T-helper 17 cell (primary cell): ENCODE measurements around the gene GPRC5C. TPM values are rescaled to one million over a fixed set of nuclear protein-coding genes. Genes with fewer than 3 reads are reported as not detected.

Experiments used
- ATAC-seq: fragments of 150-1000 bp; cut with Tn5 transposase; 2 replicates; pipeline ENCODE4 v1.10.0; 2021; ENCODE audit warnings: mild to moderate bottlenecking, moderate library complexity
- DNase-seq, 3 donors: peaks; one replicate each; pipeline versions ENCODE4 v3.0.0 to v3.0.0-alpha.2; 2020 to 2021
- H3K9me3 ChIP-seq: one replicate; pipeline ENCODE4 v1.7.0; 2013; ENCODE audit warnings: low read length, mild to moderate bottlenecking; ENCODE audit not compliant: control insufficient read depth, poor library complexity, severe bottlenecking
- H3K27ac Mint-ChIP-seq: one replicate; pipeline ENCODE4 v1.8.0; 2022; ENCODE audit warnings: mild to moderate bottlenecking, moderate library complexity, mixed read lengths
- H3K27me3 Mint-ChIP-seq: one replicate; pipeline ENCODE4 v1.8.0; 2022; ENCODE audit warnings: mixed read lengths
- H3K36me3 Mint-ChIP-seq: one replicate; pipeline ENCODE4 v1.8.0; 2022; ENCODE audit warnings: low read depth, mixed read lengths
- H3K4me1 Mint-ChIP-seq: one replicate; pipeline ENCODE4 v1.8.0; 2022; ENCODE audit warnings: mild to moderate bottlenecking, mixed read lengths
- H3K4me3 Mint-ChIP-seq: one replicate; pipeline ENCODE4 v1.8.0; 2022; ENCODE audit warnings: mild to moderate bottlenecking, moderate library complexity, mixed read lengths
- total RNA-seq, 4 donors: library from RNA in 2 of 4; stranded (reverse) in 2 of 4; gene quantifications; one replicate each; pipeline ENCODE4 v1.2.3 and lab custom pipeline; 2022 to 2026

The GPRC5C gene
- total RNA-seq, 2 donors from 2014 or later, result 0.18 TPM; not detected in 1

- Mint-ChIP-seq H3K4me3 (peak overlapping the region; percentile 31), H3K27ac (peak overlapping the region; percentile 39), H3K36me3 (no peaks in the 10 kb centered on the region), H3K4me1 (peaks cover 15% of the 10 kb centered on the region), H3K27me3 (peaks cover 6% of the 10 kb centered on the region)
- ATAC-seq (peak; percentile 29), DNase-seq (peak in 1 of 3 donors; percentile 45)
- H3K9me3 ChIP-seq, result no peaks in the 10 kb centered on the region
Observed at GRCh38 chr17:74454197-74455024, 22.5 kb downstream of the GPRC5C start.

GRCh38 chr17:74455025-74455545 is 23.2 kb downstream of the GPRC5C start:
- Mint-ChIP-seq H3K4me3 (no peak overlapping the region), H3K27me3 (peaks cover 6% of the 10 kb centered on the region), H3K27ac (peak overlapping the region; percentile 39), H3K36me3 (no peaks in the 10 kb centered on the region), H3K4me1 (peaks cover 17% of the 10 kb centered on the region)
- DNase-seq (no peak), ATAC-seq (no peak)
- H3K9me3 ChIP-seq, result no peaks in the 10 kb centered on the region

- ATAC-seq (no peak), DNase-seq (no peak)
- Mint-ChIP-seq H3K27me3 (peaks cover 4% of the 10 kb centered on the region), H3K36me3 (no peaks in the 10 kb centered on the region), H3K27ac (no peak overlapping the region), H3K4me3 (peak overlapping the region; percentile 39), H3K4me1 (peaks cover 20% of the 10 kb centered on the region)
- H3K9me3 ChIP-seq, result no peaks in the 10 kb centered on the region
Observed at GRCh38 chr17:74455821-74456220, 23.9 kb downstream of the GPRC5C start.

GRCh38 chr17:74457146-74457819 is 25.4 kb downstream of the GPRC5C start:
- Mint-ChIP-seq H3K27ac (no peak overlapping the region), H3K27me3 (no peaks in the 10 kb centered on the region), H3K36me3 (no peaks in the 10 kb centered on the region), H3K4me1 (peaks cover 24% of the 10 kb centered on the region), H3K4me3 (no peak overlapping the region)
- no peaks in the 10 kb centered on the region for H3K9me3 ChIP-seq
- peak; percentile 65 for ATAC-seq
- DNase-seq, result peak; percentile 52 to 67 (median 62)

GRCh38 chr17:74457820-74458166 is 25.9 kb downstream of the GPRC5C start:
- ATAC-seq, result no peak
- H3K4me1 Mint-ChIP-seq, result peaks cover 27% of the 10 kb centered on the region
- no peak for DNase-seq
- no peak overlapping the region for H3K27ac Mint-ChIP-seq
- no peak overlapping the region for H3K4me3 Mint-ChIP-seq
- no peaks in the 10 kb centered on the region for H3K27me3 Mint-ChIP-seq
- H3K9me3 ChIP-seq, result no peaks in the 10 kb centered on the region
- no peaks in the 10 kb centered on the region for H3K36me3 Mint-ChIP-seq

- no peaks in the 10 kb centered on the region for H3K9me3 ChIP-seq
- H3K4me1 Mint-ChIP-seq, result peaks cover 35% of the 10 kb centered on the region
- ATAC-seq (no peak), DNase-seq (no peak)
- no peaks in the 10 kb centered on the region for H3K27me3 Mint-ChIP-seq
- H3K36me3 Mint-ChIP-seq, result no peaks in the 10 kb centered on the region
- H3K4me3 Mint-ChIP-seq, result no peak overlapping the region
- no peak overlapping the region for H3K27ac Mint-ChIP-seq
Observed at GRCh38 chr17:74458835-74459234, 26.9 kb downstream of the GPRC5C start.

- Mint-ChIP-seq H3K36me3 (no peaks in the 10 kb centered on the region), H3K4me3 (no peak overlapping the region), H3K27ac (peak overlapping the region; percentile 78), H3K27me3 (no peaks in the 10 kb centered on the region), H3K4me1 (peaks cover 35% of the 10 kb centered on the region)
- H3K9me3 ChIP-seq, result no peaks in the 10 kb centered on the region
- ATAC-seq (no peak), DNase-seq (no peak)
Observed at GRCh38 chr17:74459622-74460021, 27.7 kb downstream of the GPRC5C start.

- Mint-ChIP-seq H3K27ac (peak overlapping the region; percentile 78), H3K4me1 (peaks cover 35% of the 10 kb centered on the region), H3K36me3 (no peaks in the 10 kb centered on the region), H3K4me3 (no peak overlapping the region), H3K27me3 (no peaks in the 10 kb centered on the region)
- H3K9me3 ChIP-seq, result no peaks in the 10 kb centered on the region
- no peak for DNase-seq
- ATAC-seq, result no peak
Observed at GRCh38 chr17:74460241-74460640, 28.4 kb downstream of the GPRC5C start.

- Mint-ChIP-seq H3K27ac (peak overlapping the region; percentile 21), H3K4me3 (no peak overlapping the region), H3K27me3 (no peaks in the 10 kb centered on the region), H3K36me3 (no peaks in the 10 kb centered on the region), H3K4me1 (peaks cover 35% of the 10 kb centered on the region)
- ATAC-seq (no peak), DNase-seq (no peak)
- H3K9me3 ChIP-seq, result no peaks in the 10 kb centered on the region
Observed at GRCh38 chr17:74460996-74461395, 29.1 kb downstream of the GPRC5C start.

GRCh38 chr17:74461611-74462010 is 29.7 kb downstream of the GPRC5C start:
- Mint-ChIP-seq H3K4me1 (peaks cover 35% of the 10 kb centered on the region), H3K4me3 (no peak overlapping the region), H3K27ac (peak overlapping the region; percentile 21), H3K27me3 (no peaks in the 10 kb centered on the region), H3K36me3 (no peaks in the 10 kb centered on the region)
- ATAC-seq (no peak), DNase-seq (no peak)
- no peaks in the 10 kb centered on the region for H3K9me3 ChIP-seq

GRCh38 chr17:74464730-74465377 is 33.0 kb downstream of the GPRC5C start:
- no peak for ATAC-seq
- no peak for DNase-seq
- H3K4me1 Mint-ChIP-seq, result peaks cover 31% of the 10 kb centered on the region

GRCh38 chr17:74465378-74466110 is 33.7 kb downstream of the GPRC5C start:
- H3K4me1 Mint-ChIP-seq, result peaks cover 33% of the 10 kb centered on the region
- H3K36me3 Mint-ChIP-seq, result no peaks in the 10 kb centered on the region
- no peaks in the 10 kb centered on the region for H3K9me3 ChIP-seq
- no peak overlapping the region for H3K4me3 Mint-ChIP-seq
- no peak for ATAC-seq
- DNase-seq, result no peak
- H3K27me3 Mint-ChIP-seq, result no peaks in the 10 kb centered on the region
- no peak overlapping the region for H3K27ac Mint-ChIP-seq

More at GRCh38 chr17:74464730-74465377, 33.0 kb downstream of the GPRC5C start:
- H3K36me3 Mint-ChIP-seq, result no peaks in the 10 kb centered on the region
- H3K27me3 Mint-ChIP-seq, result no peaks in the 10 kb centered on the region
- no peaks in the 10 kb centered on the region for H3K9me3 ChIP-seq
- no peak overlapping the region for H3K4me3 Mint-ChIP-seq
- H3K27ac Mint-ChIP-seq, result no peak overlapping the region
